Inflammatory macrophage treated with lipopolysaccharide for 1 hour (primary cell): ENCODE data around the gene LGI4.

ENCODE experiments used
- DNase-seq, 2 donors: peaks; one replicate each; pipeline ENCODE4 v3.0.0-alpha.2; 2020 to 2022

LGI4 gene

GRCh38 chr19:35084509-35084762 is 50.4 kb downstream of the LGI4 start:
- no peak for DNase-seq

GRCh38 chr19:35083691-35084508 is 51.0 kb downstream of the LGI4 start:
- no peak for DNase-seq

GRCh38 chr19:35081201-35081600 is 53.7 kb downstream of the LGI4 start:
- no peak for DNase-seq

- DNase-seq: no peak
Observed at GRCh38 chr19:35080613-35081170, 54.2 kb downstream of the LGI4 start.

- no peak for DNase-seq
Observed at GRCh38 chr19:35079826-35080225, 55.0 kb downstream of the LGI4 start.

- DNase-seq: no peak
Observed at GRCh38 chr19:35077411-35078223, 57.2 kb downstream of the LGI4 start.

- no peak for DNase-seq
Observed at GRCh38 chr19:35076657-35077056, 58.2 kb downstream of the LGI4 start.

GRCh38 chr19:35076026-35076370 is 58.9 kb downstream of the LGI4 start:
- DNase-seq: no peak

GRCh38 chr19:35075202-35076025 is 59.4 kb downstream of the LGI4 start:
- DNase-seq: no peak
